Epithelial cell of esophagus (primary cell): ENCODE results near the gene SLC22A14.

Experiments
- DNase-seq: peaks from one replicate; pipeline ENCODE4 v3.0.0; 2010; ENCODE audit warnings: low read depth
- H3K4me3 ChIP-seq: 2 replicates; pipeline ENCODE4 v1.5.1; 2011; ENCODE audit warnings: mild to moderate bottlenecking, low read length, control low read depth
- TF ChIP-seq, protein P1 (sequence below): IDR thresholded peaks from 2 replicates; pipeline ENCODE4 v1.5.1; 2011; ENCODE audit warnings: low read depth, mild to moderate bottlenecking, low read length, control low read depth, inconsistent platforms; ENCODE audit not compliant: insufficient read depth; ENCODE audit errors: missing control alignments

SLC22A14 gene

DNA sequence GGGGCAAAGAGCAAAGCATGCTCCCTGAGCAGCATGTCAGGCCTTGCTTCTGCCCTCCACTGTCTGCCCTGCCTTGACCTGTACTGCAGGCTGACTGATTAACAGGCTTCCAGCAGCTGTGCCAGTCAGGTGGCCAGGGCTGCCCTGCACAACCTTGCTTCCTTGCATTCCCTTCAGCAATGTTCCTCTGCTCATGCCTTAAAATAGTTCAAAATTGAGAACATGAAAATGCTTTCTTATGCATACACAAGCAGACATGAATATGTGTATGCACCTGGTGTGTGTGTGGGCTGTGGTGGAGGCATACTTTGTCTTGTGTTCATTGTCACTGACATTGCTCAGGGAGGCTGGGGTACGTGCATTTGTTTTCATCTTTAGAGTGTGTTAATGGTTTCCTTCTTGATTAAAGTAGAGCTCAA lies 17.7 kb upstream of the SLC22A14 start:
- TF ChIP-seq, protein P1, sequence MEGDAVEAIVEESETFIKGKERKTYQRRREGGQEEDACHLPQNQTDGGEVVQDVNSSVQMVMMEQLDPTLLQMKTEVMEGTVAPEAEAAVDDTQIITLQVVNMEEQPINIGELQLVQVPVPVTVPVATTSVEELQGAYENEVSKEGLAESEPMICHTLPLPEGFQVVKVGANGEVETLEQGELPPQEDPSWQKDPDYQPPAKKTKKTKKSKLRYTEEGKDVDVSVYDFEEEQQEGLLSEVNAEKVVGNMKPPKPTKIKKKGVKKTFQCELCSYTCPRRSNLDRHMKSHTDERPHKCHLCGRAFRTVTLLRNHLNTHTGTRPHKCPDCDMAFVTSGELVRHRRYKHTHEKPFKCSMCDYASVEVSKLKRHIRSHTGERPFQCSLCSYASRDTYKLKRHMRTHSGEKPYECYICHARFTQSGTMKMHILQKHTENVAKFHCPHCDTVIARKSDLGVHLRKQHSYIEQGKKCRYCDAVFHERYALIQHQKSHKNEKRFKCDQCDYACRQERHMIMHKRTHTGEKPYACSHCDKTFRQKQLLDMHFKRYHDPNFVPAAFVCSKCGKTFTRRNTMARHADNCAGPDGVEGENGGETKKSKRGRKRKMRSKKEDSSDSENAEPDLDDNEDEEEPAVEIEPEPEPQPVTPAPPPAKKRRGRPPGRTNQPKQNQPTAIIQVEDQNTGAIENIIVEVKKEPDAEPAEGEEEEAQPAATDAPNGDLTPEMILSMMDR, result no peak
- H3K4me3 ChIP-seq, result no peak overlapping the region
- DNase-seq, result no peak

DNA sequence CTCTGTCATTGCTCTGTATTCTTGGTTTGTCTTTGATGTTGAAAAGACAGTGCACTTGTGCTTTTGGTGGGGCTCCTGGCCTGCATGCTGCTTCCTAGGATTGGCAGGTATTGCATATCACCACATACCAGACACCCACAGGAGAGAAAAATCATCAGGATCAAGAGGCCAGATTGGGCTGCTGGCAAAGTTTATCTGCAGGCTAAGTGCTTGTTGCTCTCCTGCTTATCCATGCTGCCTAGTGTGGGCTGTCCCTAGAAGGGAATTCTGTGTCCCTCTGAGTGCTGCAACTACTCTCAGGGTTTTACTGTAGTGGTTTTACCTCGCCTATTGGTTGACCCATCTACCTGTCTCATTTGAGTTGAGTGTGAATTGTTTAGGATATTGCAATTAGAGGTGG lies 17.3 kb upstream of the SLC22A14 start:
- no peak overlapping the region for H3K4me3 ChIP-seq
- TF ChIP-seq, protein P1, result no peak
- no peak for DNase-seq

DNA sequence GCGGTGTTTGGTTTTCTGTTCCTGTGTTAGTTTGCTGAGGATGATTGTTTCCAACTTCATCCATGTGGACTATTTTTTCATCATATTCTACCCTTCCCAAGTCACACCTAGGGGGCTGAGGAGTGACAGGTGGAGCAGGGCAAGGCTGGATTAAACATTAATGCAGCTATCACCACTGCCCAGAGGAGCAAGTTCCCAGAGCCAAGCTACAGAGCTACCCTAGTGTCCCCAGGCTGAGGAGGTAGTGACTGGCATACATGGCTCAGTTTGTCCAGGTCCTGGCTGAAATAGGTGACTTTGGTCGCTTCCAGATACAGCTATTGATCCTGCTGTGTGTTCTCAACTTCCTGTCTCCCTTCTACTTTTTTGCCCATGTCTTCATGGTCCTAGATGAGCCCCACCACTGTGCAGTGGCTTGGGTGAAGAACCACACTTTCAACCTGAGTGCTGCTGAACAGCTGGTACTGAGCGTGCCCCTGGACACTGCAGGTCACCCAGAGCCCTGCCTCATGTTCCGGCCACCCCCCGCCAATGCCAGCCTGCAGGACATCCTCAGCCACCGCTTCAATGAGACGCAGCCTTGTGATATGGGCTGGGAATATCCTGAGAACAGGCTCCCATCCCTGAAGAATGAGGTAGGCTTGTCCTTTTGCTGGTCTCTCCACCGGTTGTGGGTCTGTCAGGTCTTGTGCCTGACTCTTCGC lies 16.3 kb upstream of the SLC22A14 start, which contains the start of gene SLC22A13:
TSS of gene SLC22A13 (plus strand) at position 209 of the 704 bp plus-strand sequence. CDS start at position 258, 49 bp downstream.
- DNase-seq, result no peak
- no peak within 1 kb of the TSS for H3K4me3 ChIP-seq
- TF ChIP-seq, protein P1, result no peak

DNA sequence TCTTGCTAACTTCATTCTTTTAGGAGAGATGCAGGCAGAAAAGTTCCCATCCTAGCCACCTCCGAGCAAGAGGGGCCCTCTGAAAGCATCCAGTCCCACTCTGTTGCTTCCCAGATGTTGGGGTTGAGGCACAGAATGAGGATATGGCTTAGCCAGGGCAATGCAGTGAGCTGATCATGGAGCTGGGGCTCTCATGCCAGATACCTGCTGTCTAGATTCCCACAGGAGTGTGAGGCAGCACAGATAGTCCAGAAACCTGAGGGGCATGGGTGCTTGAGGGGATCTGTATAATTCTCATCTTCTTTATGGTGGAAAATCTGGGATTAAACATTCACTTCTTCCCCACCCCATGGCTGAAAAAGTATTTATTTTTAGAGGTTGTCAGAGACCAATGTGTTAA lies 15.3 kb upstream of the SLC22A14 start:
- DNase-seq, result no peak
- TF ChIP-seq, protein P1, result no peak
- H3K4me3 ChIP-seq, result no peak overlapping the region

DNA sequence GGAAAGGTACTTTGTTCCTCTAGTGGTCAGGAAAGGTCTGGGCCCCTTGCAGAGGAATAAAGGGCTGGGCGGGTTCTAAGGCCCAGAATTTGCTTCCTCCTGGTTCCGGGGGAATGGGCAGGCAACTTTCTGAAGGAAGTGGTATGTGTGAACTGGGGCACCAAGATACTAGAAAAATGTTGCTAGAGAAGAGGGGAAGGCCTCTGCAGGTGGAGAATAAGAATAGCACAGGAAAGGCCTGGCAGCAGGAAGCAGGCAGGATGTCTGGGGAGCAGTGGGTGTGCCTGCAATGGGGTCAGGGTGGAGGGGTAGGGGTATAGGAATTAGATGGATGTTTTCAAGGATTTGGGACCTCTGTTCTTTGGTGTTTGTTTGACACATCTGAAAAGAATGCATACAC lies 14.4 kb upstream of the SLC22A14 start:
- TF ChIP-seq, protein P1, result no peak
- no peak for DNase-seq
- no peak overlapping the region for H3K4me3 ChIP-seq

DNA sequence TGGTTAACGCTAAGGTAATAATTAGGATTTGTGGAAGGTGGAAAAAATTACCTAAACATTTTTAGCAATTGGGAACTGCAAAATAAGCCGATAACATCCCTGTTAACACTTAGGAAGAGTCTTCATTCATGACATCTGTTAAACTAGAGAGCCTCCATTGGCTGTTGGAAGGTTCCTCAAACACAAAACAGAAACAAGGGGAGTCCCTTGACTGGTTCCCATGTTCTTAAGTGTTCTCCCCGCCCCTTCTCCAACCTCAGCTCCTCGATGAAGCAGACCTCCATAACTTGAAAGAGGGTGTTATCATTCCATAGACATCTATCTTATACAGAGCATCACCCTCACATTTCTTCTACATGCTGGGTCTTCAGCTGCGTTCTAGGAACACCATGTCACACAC lies 14.0 kb upstream of the SLC22A14 start:
- TF ChIP-seq, protein P1, result no peak
- no peak overlapping the region for H3K4me3 ChIP-seq
- no peak for DNase-seq

DNA sequence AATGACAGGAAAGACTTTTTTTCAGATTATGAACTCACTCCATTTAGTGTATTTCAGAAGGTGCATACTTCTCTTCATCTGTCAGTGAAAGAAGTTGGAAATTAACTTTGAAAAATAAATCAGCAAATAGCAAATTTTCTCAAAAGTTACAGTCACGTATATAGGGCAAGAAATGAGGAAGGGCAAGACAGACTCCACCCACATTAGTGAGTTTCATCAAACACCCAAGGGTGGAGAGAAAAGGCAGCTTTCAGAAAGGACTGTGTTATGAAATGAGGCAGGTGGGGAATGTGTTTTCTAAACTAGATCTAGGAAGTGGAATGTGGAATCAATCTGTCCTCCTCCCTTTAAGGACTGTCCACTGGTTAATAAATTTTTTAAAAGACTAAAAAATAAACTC lies 13.6 kb upstream of the SLC22A14 start:
- TF ChIP-seq, protein P1, result no peak
- no peak for DNase-seq
- no peak overlapping the region for H3K4me3 ChIP-seq
